GM19238 (cell line): ENCODE results near the gene SLC2A8.

Source experiments
- DNase-seq: peaks from one replicate; pipeline ENCODE4 v3.0.0; 2011; ENCODE audit warnings: low spot score; ENCODE audit not compliant: insufficient read length

SLC2A8 gene

GRCh38 chr9:127382541-127382940, 14.4 kb upstream of the SLC2A8 start:
- no peak for DNase-seq

GRCh38 chr9:127384016-127384730, 12.8 kb upstream of the SLC2A8 start:
- no peak for DNase-seq

- no peak for DNase-seq
Measured at GRCh38 chr9:127384901-127385300, 12.1 kb upstream of the SLC2A8 start.

- no peak for DNase-seq
Measured at GRCh38 chr9:127386249-127386648, 10.7 kb upstream of the SLC2A8 start.

- DNase-seq, result no peak
Measured at GRCh38 chr9:127386981-127387380, 10.0 kb upstream of the SLC2A8 start.

GRCh38 chr9:127388037-127388855, 8.7 kb upstream of the SLC2A8 start:
- DNase-seq, result peak; percentile 35

GRCh38 chr9:127388856-127389238, 8.1 kb upstream of the SLC2A8 start:
- no peak for DNase-seq

- DNase-seq, result no peak
Measured at GRCh38 chr9:127389381-127390247, 7.4 kb upstream of the SLC2A8 start.

GRCh38 chr9:127390248-127390545, 6.8 kb upstream of the SLC2A8 start:
- no peak for DNase-seq

GRCh38 chr9:127390563-127390962, 6.4 kb upstream of the SLC2A8 start:
- DNase-seq, result no peak

- DNase-seq, result no peak
Measured at GRCh38 chr9:127392166-127392565, 4.8 kb upstream of the SLC2A8 start.

GRCh38 chr9:127392976-127393375, 4.0 kb upstream of the SLC2A8 start:
- no peak for DNase-seq

GRCh38 chr9:127393645-127394044, 3.3 kb upstream of the SLC2A8 start:
- no peak for DNase-seq

- DNase-seq, result no peak
Measured at GRCh38 chr9:127395497-127396252, 1.3 kb upstream of the SLC2A8 start.

- no peak for DNase-seq
Measured at GRCh38 chr9:127396253-127396807, 639 bp upstream of the SLC2A8 start.

- peak; percentile 30 for DNase-seq
Measured at GRCh38 chr9:127397646-127398274, 791 bp downstream of the SLC2A8 start.

GRCh38 chr9:127398275-127398647, 1.3 kb downstream of the SLC2A8 start:
- DNase-seq, result no peak

GRCh38 chr9:127398715-127399400, 1.9 kb downstream of the SLC2A8 start:
- no peak for DNase-seq

- DNase-seq, result no peak
Measured at GRCh38 chr9:127399736-127400269, 2.8 kb downstream of the SLC2A8 start.
